ENCODE data around the gene SGPP2.

Gene SGPP2

DNA sequence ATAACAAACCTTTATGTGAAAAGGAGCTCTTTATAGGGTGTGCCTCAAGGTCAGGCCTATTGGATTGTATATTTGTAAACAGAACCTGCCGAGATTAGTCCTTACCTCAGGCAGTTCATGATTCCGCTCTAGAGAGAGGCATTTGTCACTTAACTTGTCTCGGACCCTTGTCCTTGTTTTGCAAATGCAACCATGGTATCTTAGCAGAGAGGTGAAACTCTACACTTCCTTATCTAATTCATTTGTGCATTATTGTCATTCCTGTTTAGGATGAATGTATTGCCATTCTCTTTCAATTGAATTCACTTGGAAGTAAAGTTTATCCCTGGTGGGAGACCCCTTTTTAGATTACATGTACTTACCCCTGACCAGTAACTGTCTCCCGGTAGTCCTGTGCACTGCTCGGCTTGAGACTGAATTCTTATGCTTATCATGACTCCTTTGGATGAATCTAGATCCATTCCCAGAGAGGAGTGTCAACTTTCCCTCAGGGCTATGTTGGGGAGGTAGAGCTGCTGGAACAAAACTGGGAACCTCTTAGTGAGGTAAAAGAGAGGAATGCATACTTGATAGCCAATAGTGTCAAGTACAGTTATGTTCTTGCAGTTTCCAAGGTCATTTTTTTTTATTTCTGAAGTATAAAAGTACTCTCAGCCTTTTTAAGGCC lies 46.6 kb downstream of the SGPP2 start:
- no peak for DNase-seq (ENCODE audit: low read depth in 2 of 2)

DNA sequence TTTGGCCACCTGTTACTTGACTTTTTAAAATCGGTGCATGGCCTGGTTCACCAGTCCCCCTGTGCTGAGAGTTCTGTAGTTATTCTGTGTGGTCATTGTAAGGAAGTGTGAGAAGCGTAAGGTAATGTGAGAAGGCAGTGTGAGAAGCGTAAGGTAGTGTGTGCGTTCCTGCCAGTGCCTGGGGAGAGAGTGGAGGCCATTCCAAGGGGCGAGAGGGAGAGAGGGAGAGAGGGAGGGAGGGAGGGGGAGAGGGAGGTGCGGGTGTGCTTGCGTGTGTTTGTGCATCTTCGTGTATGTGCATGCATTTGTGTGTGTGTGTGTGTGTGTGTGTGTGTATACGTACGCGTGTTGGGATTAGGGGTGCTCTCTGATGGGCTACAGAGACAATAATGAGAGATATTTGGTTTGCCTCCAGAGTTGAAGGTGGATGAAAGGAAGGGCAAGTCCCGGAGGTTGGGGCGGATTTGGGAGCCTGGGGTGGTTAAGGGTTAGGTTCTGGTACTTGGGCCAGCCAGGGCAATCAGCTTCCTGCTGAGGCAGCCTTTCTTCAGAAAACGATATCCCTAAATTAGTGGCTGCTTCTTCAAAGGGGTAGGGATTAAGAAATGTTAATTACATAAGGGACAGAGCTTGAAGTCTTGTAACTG lies 53.7 kb downstream of the SGPP2 start:
- no peak for DNase-seq (ENCODE audit: low read depth in 2 of 2)

DNA sequence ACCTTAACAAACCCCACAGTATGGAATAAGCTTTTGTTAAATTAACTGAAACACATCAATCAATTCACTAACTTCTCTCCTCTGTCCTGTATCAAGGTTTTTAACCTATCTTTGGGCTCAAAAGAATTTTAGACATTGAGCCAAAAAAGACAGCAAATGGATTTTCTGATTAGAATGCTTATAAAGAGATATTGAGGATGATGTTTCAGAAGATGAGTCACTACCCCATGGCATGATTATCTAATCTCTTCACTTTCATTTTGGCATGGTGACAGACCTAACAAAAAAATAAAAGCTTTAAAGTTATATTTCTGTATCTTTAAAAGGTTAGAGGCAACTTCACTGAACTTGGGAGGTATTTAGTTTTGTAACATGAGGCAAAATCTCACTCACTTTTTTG lies 55.5 kb downstream of the SGPP2 start:
- no peak for DNase-seq (ENCODE audit: low read depth in 2 of 2)

DNA sequence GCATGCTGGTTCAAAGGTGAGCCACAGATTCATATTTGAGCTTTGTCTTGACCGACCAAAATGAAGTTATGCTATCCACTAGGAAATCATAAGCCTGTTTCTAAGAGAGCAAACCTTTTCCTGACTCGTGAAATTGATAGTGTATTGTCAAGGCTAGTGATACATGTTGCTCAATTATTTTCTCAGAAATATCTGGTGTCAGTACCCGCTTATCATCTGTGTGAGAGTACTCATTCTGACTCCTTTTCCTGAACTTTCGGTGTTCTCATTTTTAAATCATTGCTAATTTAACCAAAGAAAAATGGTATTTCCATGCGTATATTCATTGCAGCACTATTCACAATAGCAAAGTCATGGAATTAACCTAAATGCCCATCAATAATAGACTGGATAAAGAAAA lies 56.2 kb downstream of the SGPP2 start:
- DNase-seq (ENCODE audit: low read depth in 2 of 2), result no peak

DNA sequence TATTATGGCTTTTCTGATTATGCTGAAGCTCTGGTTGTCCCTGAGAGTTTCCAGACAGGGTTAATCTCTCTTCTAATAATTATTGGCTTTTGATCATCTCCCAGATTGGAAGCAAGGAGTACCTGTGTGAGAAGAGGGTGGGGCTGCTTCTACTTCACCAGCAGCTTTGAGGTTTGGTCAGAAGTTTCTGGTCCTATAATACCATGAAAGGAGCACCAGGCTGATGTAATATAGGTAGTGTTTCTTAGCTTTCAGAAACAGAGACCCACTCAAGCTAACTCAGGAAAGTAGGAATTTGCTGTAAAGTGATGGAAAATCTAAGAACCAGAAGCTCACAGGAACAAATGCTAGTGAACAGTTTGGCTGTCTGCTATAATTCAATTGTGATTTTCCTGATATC lies 57.6 kb downstream of the SGPP2 start:
- no peak for DNase-seq (ENCODE audit: low read depth in 2 of 2)

DNA sequence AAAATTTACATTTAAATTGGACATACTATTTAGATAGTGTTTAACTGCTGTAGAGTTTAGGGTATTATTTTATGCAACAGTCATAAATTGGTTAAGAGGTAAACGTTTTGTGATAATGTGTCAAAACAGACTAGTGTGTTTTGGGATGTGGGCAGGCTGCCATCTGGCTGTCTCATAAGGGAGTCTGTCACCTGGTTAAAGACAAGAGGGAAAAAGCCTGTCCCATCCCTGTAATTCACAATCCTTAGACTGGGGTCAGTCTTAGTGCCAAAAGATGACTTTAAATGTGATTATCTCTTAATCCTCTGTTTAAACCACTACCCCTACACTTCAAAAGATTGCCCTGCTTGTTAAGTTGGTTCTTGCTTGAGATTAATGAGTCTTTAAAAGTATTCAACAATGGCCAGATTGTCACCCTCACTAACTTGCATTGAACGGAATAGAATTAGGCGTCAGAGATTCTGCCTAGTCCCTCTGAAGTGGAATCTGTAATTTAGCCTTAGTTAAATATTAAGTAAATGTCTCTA lies 59.2 kb downstream of the SGPP2 start:
- no peak for DNase-seq (ENCODE audit: low read depth in 2 of 2)

DNA sequence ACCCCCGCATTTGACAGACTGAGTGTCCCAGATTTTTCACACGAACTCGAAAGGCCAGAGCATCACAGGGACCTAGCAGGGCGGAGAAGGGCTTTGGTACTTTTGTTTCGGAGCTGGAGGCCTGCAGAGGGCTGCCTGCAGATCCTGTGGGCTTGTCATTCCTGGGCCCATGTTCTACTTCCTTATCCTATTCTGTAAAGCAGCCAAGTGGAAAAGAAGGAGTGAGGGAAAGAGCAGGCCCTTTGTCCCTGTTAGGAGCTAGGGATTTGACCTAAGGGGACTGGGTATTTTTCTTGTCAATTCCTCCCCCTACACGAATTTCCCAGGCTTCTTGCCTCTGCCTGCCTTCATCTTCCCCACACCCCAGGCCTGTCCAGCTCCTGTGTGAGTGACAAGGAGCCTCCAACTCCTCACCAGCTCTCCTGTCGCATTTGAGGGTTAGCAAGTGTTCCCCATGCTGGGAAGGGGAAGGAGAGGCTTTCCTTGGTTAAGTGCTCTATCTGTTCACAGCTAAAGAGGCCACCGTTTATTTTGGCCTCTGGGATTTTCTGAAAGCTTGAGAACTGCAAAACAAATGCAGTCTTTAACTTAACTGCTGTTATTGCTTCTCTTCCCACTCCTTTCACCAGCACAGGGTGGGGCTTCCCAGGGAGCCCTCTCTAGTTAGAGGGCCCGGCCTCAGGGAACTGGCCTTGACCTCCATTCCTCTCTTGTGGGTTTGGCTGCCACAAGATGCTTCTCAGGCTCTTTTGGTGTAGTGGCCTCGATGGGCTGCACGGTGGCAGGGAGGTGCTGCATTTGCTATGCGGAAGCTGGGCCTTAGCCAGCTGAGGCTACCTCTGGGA lies 61.2 kb downstream of the SGPP2 start:
- DNase-seq (ENCODE audit: low read depth in 2 of 2), result no peak

GRCh38 chr2:222490131-222490530 lies 65.8 kb downstream of the SGPP2 start:
- DNase-seq (ENCODE audit: low read depth in 2 of 2), result no peak

- no peak for DNase-seq (ENCODE audit: low read depth in 2 of 2)
These were observed 68.3 kb downstream of the SGPP2 start for GRCh38 chr2:222492683-222493082.

- no peak for DNase-seq (ENCODE audit: low read depth in 2 of 2)
These were observed 69.9 kb downstream of the SGPP2 start for GRCh38 chr2:222494104-222494739.

DNA sequence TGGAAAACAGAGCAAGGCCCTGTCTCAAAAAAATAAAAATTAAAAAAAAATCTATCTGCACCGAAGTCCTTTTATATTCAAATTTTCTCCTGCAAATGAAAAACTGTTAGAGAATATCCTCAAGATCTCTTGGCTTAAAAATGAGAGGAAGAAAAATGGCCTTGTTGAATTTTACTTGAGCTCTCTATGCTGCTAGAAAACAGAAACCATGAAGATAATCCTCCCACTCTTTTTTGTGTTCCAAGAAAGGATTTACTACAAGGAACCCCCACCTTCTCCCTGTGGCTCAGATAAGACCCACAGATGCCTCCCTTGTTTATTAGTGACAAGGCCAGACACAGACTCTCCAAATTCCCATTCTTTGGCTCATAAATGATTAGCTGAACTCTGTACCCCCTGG lies 71.0 kb downstream of the SGPP2 start:
- no peak for DNase-seq (ENCODE audit: low read depth in 2 of 2)

GRCh38 chr2:222499226-222499625 lies 74.9 kb downstream of the SGPP2 start:
- DNase-seq (ENCODE audit: low read depth in 2 of 2), result no peak

DNA sequence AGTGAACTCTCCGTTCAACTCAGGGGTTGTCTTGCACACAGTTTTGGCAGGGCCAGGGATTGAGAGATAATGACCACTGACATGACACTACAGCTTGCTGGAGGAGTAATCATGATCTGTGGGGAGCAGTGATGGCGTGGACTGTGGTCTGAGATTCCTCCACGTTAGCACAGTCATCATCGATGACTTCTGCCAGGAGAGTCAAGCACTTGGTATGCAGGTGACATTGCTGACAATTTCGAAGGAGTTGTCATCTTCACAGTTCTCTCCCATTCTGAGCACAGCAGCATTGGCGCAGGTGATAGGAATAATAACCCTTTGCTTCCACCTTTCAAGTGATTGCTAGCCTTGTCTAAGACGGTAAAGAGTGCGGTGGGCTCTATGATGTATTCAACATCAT lies 79.8 kb downstream of the SGPP2 start:
- no peak for DNase-seq (ENCODE audit: low read depth in 2 of 2)

DNA sequence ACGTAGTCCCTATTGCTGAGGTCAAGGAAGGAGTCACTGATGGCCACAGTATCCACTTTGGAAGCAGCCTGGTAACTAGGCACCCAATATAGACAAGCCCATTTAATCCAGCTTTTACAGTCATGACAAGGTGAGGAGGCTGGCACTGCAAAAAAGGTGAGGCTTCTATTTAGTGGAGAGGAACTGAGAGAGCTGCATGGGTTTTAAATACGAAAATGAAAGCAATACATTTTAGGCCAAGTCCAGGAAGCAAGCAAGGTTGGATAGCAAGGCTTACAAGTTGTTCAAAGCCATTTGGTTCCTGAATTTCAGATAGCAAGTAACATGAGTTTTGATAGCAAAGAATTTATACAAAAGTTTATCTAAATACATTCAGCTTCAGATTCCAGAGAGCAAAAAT lies 80.4 kb downstream of the SGPP2 start:
- DNase-seq (ENCODE audit: low read depth in 2 of 2), result no peak

GRCh38 chr2:222506230-222506935 lies 82.0 kb downstream of the SGPP2 start:
- DNase-seq (ENCODE audit: low read depth in 2 of 2), result no peak

GRCh38 chr2:222514901-222515300 lies 90.6 kb downstream of the SGPP2 start:
- no peak for DNase-seq (ENCODE audit: low read depth in 2 of 2)

- DNase-seq (ENCODE audit: low read depth in 2 of 2), result peak; percentile 15 to 22
These were observed 94.4 kb downstream of the SGPP2 start for GRCh38 chr2:222518570-222519381.

DNA sequence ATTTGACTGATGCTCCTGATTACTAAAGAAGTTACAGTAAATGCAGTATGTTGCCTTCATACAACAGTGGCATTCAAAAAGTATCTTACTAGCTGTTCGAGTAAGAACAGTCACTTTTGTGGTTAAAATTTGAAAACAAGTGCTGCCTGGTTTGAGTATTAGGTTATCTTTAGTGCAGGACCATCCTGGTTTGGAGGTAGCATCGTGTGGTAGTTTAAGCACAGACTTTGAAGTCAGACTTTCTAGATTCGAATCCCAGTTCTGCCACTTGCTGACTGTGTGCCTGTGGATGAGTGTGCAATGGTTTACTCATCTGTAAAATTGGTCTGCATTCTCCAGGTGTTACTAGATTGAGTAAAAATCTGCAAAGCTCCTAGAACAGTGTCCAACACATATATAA lies 96.8 kb downstream of the SGPP2 start:
- no peak for DNase-seq (ENCODE audit: low read depth in 2 of 2)

DNA sequence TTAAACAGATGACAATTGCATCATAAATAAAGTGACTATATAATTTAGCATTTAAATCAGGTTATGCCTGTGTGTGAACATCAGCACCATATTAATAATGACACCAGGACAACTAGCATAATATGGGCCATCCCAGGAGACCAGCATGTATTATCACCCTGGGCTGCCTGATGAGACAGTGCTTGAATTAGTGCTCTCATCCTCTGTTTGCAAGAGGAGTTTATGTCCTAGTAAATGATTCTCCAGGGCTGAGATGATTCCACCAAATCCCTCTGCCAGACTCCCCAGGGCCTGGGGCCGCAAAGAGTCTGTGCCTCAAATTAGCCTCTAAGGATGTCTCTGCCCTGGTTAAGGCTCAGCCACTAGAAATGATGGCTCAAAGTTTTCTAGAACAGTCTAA lies 97.7 kb downstream of the SGPP2 start:
- DNase-seq (ENCODE audit: low read depth in 2 of 2), result no peak

GRCh38 chr2:222523783-222524544 lies 99.6 kb downstream of the SGPP2 start:
- DNase-seq (ENCODE audit: low read depth in 2 of 2), result no peak

All from fibroblast of skin of left biceps (primary cell).